NCI-H1092 treated with DMSO at 0.1 percent for 48 hours (cell line): ENCODE results near the gene SLC16A1.
"Not testable (repeated sequence)": the region's sequence is repeated elsewhere in the genome, so short reads cannot be mapped to it uniquely, and the experiment has no call there.

Experiments used
- DNase-seq: peaks from one replicate; lab custom pipeline; 2025; lab: John Stamatoyannopoulos, UW

SLC16A1 gene

DNA sequence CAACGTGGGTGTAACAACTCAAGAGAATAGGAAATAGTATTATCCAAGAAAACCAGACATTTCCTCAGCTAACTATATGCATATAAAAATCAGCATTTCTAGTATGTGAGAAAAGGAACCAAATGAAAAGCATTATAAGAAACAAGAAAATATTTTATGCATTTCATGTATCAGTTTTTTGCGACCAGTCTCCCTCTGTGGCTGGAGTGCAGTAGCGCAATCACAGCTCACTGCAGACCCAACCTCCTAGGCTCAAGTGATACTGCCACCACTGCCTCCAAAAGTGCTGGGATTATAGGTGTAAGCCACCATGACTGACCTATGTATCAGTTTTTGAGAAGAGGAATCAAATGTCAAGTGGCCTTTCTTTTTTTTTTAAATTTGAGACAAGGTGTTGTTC lies 31.0 kb downstream of the SLC16A1 start:
- no peak for DNase-seq

DNA sequence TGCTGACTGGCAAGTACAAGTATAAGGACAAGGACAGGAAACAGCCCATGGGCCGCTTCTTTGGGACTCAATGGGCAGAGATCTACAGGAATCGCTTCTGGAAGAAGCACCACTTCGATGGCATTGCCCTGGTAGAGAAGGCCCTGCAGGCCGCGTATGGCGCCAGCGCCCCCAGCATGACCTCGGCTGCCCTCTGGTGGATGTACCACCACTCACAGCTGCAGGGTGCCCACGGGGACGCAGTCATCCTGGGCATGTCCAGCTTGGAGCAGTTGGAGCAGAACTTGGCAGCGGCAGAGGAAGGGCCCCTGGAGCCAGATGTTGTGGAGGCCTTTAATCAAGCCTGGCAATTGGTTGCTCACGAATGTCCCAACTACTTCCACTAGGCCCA lies 32.0 kb downstream of the SLC16A1 start:
- DNase-seq: no peak

DNA sequence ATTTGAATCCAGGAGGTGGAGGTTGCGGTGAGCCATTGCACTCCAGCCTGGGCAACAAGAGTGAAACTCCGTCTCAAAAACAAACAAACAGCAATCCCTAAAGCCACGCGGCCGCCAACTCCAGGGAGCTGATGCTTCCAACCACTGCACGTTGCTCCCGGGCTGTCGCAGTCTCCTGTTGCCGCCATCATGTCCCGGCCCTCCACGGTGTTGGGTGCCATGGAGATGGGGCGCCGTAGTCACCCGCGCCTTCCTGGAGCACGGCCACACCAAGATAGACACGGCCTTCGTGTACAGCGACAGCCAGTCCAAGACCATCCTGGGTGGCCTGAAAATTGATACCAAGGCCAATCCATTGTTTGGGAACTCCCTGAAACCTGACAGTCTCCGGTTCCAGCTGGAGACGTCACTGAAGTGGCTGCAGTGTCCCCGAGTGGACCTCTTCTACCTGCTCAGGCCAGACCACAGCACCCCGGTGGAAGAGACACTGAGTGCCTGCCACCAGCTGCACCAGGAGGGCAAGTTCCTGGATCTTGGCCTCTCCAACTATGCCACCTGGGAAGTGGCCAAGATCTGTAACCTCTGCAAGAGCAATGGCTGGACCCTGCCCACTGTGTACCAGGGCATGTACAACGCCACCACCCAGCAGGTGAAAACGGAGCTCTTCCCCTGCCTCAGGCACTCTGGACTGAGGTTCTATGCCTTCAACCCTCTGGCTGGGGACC lies 32.6 kb downstream of the SLC16A1 start:
- no peak for DNase-seq

- DNase-seq: no peak
Observed at GRCh38 chr1:112911506-112912220, 44.3 kb downstream of the SLC16A1 start.

DNA sequence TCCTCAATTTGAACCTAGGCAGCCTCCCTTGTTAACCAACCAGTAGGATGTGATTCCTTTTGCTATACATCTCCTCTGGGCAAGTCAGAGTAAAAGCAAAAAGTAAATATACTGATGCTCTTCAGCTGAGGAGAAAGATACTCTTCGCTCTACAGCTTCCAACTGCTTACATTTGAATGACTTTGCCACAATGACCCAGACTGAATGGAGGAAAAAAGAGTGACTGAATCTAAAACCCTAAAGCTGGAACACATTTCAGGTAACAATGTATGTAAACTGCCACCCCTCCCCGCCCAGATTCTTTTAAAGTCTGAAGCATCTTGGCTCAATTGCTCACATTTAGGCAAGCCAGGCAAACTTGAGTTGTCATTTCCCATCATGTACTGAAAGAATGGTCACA lies 46.1 kb downstream of the SLC16A1 start:
- no peak for DNase-seq

DNA sequence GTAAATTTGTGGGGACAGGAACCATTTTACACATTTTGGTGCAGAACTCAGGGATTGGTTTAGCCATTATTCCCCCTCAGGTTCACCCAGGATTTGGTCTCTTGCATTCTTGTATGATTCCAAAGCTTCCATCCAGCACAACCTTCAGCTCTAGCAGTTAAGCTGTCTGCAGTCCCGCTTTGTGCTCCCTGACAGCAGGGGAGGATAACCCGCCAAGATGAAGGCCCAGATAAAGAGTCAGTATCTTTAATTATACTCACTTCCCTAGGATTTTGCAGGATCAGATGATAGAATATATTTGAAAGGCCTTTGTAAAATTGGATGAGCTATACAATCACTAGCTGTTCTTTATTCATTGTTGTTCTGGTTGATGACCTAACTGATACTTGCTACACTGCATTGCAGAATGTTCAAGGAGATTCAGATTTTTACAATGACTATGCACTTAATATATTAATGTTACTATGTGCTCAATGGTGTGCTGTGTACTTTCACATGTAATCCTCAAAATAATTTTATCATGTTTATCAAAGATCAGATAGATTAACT lies 49.8 kb downstream of the SLC16A1 start:
- no peak for DNase-seq

DNA sequence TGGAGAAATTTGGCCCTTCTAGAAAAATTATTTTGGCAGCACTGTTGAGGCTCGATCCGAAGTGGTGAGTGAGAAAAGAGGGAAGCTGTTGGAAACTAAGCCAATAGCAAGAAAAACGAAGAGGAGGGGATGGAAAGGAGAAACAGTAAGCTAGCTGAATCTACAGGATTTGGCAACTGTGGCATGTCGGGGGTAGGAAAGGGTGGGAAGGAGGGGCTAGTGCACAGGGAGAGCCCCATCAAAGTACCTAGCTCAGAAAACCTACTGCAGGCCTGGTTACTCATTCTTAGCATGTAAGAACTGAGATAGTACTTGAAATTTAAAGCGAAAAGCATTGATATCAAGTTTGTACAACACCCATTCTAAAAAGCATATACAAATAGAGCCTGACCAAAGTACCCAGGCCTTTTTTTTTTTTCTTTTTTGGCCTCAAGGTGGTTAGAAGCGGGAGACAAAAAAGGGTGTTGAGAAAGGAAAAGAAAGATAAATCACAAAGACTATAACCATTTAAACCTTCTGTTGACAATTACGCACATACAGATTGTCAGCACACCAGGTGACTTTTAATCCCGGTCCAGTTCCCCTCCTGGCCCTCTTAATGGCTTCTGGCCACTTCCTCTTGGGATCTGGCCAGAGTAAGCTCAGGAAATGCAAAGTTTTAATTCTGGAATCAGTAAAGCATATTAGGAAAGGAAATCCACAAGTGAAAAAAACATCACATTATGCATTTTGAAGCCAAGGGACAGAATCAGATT lies 50.4 kb downstream of the SLC16A1 start:
- no peak for DNase-seq

- DNase-seq: no peak
Observed at GRCh38 chr1:112904831-112905261, 51.1 kb downstream of the SLC16A1 start.

- no peak for DNase-seq
Observed at GRCh38 chr1:112904071-112904830, 51.7 kb downstream of the SLC16A1 start.

- DNase-seq: no peak
Observed at GRCh38 chr1:112902221-112902620, 53.8 kb downstream of the SLC16A1 start.

DNA sequence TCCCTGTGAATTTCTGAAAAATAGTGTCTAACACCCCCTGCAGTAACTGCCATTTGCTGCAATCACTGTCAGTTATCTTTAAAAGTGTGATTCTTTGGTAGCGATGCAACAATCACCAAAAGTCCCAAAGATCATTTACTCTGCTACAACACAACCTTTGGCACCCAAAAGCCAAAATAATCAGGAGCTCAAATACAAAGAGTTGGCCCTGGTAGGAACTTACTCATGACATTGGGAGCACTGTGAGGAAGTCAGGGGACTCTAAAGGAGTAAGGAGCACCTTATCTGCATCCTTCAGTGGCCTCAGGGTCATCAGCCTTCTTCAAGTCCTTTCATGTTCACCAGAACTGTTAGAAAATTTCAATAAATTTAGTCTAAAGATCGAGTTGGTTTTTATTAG lies 54.6 kb downstream of the SLC16A1 start:
- no peak for DNase-seq

DNA sequence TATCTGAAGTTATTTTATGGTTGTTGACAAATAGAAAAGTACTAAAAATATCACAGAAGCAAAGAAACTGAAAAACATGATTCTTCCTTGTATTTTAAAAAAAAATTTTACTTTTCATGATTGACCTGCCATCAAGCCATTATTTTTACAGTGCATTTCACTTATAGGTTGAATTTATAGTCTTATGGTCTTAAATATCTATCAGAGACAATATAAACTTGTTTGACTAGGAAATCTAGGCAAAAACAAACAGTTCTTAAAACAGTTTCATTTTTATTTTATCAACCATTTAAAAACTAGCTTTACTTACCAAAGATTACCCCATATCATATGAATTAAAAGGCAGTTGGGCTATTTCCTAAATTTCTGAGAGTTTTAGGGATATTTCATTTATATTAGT lies 59.2 kb downstream of the SLC16A1 start:
- DNase-seq: no peak

DNA sequence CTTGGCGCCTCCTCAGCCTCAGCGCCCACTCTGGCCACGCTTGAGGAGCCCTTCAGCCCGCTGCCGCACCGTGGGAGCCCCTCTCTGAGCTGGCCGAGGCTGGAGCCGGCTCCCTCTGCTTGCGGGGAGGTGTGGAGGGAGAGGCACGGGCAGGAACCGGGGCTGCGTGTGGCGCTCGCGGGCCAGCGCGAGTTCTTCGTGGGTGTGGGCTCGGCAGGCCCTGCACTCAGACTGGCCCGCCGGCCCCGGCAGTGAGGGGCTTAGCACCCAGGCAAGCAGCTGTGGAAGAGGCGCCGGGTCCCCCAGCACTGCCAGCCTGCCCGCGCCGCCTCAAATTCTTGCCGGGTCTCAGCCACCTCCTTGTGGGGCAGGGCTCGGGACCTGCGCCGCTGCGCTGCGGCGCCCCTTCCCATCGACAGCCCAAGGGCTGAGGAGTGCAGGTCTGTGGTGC lies 61.4 kb downstream of the SLC16A1 start:
- DNase-seq: no peak

DNA sequence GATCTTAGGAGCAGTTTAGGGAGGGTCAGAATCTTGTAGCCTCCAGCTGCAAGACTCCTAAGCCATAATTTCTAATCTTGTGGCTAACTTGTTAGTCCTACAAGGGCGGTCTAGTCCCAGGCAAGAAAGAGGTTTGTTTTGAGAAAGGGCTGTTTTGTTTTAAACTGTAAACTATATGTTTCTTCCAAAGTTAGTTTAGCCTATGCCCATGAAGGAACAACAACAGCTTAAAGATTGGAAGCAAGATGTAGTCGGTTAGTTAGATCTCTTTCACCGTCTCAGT lies 62.0 kb downstream of the SLC16A1 start:
- no peak for DNase-seq

DNA sequence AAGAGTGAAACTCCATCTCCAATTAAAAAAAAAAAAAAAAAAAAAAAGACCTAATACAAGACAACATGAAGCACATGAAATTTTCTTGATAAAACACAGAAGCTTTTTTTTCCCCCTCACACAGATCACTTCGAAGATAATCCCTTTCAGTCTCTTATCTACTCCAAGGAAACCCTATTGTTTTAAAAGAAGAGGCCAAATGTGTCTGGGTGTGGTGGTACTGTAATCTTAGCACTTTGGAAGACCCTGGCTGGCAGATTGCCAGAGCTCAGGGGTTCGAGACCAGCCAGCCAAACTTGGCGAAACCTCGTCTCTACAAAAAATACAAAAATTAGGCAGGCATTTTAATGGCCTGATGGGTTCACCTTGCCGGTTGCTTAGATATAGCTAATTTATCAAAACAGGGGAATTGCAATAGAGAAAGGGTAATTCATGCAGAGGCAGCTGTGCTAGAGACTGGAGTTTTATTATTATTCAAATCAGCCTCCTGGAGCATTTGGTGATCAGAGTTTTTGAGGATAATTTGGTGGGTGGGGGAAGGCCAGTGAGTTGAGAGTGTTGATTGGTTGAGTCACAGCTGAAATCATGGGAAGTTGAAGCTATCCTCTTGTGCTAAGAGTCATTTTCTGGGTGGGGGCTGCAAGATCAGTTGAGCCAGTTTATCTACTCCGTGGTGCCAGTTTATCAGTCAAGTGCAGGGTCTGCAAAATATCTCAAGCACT lies 62.5 kb downstream of the SLC16A1 start:
- no peak for DNase-seq

DNA sequence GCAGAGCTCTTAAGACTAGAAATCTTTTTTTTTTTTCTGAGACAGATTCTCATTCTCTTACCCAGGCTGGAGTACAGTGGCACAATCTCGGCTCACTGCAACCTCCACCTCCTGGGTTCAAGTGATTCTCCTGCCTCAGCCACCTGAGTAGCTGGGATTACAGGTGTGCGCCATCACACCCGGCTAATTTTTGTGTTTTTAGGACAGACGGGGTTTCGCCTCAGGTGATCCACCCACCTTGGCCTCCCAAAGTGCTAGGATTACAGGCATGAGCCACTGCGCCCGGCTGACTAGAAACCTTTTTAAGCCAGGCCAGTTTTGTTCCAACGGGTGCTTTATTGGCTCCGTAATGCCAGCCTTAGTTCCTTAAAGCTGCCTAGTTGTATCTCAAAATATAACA lies 66.1 kb downstream of the SLC16A1 start:
- not testable (repeated sequence) for DNase-seq

DNA sequence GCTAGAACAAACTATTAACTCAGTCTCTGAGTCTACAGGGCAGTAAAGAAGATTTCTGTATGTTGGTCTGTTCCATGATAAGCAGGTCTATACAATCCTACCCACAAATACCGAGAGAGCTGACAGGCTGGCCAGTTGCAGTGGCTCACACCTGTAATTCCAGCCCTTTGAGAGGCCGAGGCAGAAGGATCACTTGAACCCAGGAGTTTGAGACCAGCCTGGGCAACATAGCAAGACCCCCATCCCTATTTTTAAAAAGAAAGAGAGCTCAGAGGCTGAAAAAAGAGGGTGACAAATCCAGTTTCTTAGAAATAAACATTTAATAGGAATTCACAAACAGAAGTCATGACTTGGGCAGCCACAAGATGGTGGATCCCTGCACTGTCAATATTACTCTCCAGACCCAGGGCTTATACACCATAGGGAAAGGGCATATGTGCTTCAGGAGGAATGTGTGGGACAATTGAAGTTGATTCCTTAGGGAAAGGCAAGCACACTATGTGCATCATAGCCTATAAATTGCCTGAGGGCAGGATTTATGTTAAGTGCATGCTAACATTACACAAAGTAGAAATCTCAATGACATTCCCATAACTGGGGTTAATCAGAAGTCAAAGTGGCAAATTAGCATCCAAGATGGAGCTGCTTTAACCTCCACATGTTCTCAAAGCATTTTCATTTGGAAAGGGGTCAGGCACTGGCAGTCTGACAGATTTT lies 66.8 kb downstream of the SLC16A1 start:
- no peak for DNase-seq

DNA sequence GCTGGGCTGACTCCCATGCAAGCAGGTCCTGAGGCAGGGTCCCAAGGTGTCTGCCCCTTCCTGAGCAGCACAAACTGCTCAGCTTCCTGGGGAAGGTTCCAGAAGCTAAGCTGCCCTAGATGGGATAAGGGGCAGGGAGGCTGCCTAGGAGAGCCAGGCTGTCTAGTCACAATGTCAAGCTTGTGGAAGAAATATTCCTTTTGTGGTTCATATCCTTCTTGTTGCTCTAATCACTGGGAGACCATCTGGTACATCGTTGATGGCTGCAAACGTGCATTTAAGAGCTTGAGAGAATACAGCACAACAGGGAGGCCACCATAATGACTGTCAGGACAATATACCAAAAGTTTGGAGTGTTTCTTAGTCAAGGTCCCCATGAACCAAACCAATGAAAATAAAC lies 67.4 kb downstream of the SLC16A1 start:
- DNase-seq: no peak

DNA sequence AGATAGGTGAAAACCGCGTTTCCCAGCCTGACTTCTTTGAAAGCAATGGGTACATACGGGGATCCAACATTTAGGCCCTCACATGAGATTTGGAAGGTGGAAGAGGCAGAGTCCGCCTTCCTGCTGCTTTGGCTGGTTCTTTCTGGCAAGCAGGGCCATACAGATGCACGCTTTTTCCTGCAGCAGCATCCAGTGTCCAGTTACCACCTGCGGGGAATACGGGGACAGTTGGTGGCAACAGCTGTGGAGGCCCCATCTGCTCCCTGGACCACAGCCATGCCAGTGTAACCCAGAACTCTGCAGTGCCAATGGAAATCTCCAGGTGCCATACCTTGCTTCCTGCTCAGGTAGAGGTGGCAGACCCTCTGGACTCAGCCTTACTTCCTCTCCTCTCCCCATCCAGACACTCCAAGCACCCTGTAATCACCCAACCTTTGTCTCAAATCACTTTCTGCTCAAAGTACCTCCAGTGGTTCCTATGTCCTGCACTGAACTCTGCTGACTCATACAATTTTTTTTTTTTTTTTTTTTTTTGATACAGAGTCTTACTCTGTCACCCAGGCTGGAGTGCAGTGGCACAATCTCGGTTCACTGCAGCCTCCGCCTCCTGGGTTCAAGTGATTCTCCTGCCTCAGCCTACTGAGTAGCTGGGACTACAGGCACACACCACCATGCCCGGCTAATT lies 68.3 kb downstream of the SLC16A1 start:
- DNase-seq: no peak

GRCh38 chr1:112884996-112885395 lies 71.0 kb downstream of the SLC16A1 start:
- not testable (repeated sequence) for DNase-seq
